Esophagus muscularis mucosa (tissue), 4 donors: ENCODE data around the gene RSAD1.

Source experiments
- CTCF ChIP-seq, 3 experiments: fragments of 200-600 bp in 2 of 3; fragments of 450-650 bp in 1 of 3; sonication (generic) in 2 of 3; IDR thresholded peaks; one replicate each; pipeline ENCODE4 v1.5.1; 2017 to 2019; ENCODE audit warnings: antibody characterized with exemption in 3 of 3, mild to moderate bottlenecking in 2 of 3, moderate library complexity in 1 of 3
- EP300 ChIP-seq: sonication (generic); formaldehyde crosslinking; IDR thresholded peaks from one replicate; pipeline ENCODE4 v1.6.1; 2017; ENCODE audit warnings: antibody characterized with exemption
- POLR2A ChIP-seq: fragments of 450-650 bp; IDR thresholded peaks from one replicate; pipeline ENCODE4 v1.6.1; 2017; ENCODE audit warnings: antibody characterized with exemption, moderate library complexity, mild to moderate bottlenecking, low read depth
- POLR2AphosphoS5 ChIP-seq, 2 donors: sonication (generic); formaldehyde crosslinking; IDR thresholded peaks; one replicate each; pipeline ENCODE4 v1.6.1; 2017; ENCODE audit warnings: antibody characterized with exemption in 2 of 2

- TF ChIP-seq CTCF (IDR thresholded peaks at IDR 0.05) (no peak), EP300 (no peak), POLR2AphosphoS5 (IDR thresholded peaks at IDR 0.05) (no peak), POLR2A (no peak)
Measured at GRCh38 chr17:50460831-50461526, 17.7 kb upstream of the RSAD1 start.
